OCI-LY1 (cell line): ENCODE results near the gene CCDC196.

ENCODE experiments used
- CTCF ChIP-seq: fragments of 200-600 bp; sonication (generic), shearing (Covaris generic); IDR thresholded peaks from 2 replicates; pipeline ENCODE4 v1.5.1; 2017; ENCODE audit warnings: mild to moderate bottlenecking, antibody characterized with exemption, low read length, moderate library complexity, mixed read lengths
- EZH2 ChIP-seq: fragments of 200-600 bp; sonication (generic), shearing (Covaris generic); IDR thresholded peaks from 2 replicates; pipeline ENCODE4 v1.8.0; 2017; ENCODE audit warnings: borderline replicate concordance, mixed run types, mild to moderate bottlenecking, antibody characterized with exemption, low read length, moderate library complexity, mixed read lengths

- no peak for TF ChIP-seq CTCF
- TF ChIP-seq EZH2 = no peak
Observed at GRCh38 chr14:66464261-66464660, 21.9 kb upstream of the CCDC196 start.
